Mucosa of stomach (tissue), 1 donor: ENCODE measurements around the gene SLC23A1.
"Not testable (repeated sequence)": the region's sequence is repeated elsewhere in the genome, so short reads cannot be mapped to it uniquely, and the experiment has no call there.

Source experiments
- H3K27me3 ChIP-seq: one replicate; pipeline ENCODE4 v1.7.0; 2013; ENCODE audit warnings: mild to moderate bottlenecking, low read length; ENCODE audit not compliant: control insufficient read depth, insufficient read depth
- H3K36me3 ChIP-seq: one replicate; pipeline ENCODE4 v1.7.0; 2013; ENCODE audit warnings: low read length; ENCODE audit not compliant: control insufficient read depth, insufficient read depth
- H3K4me1 ChIP-seq: one replicate; pipeline ENCODE4 v1.7.0; 2013; ENCODE audit warnings: mild to moderate bottlenecking, low read length; ENCODE audit not compliant: control insufficient read depth, insufficient read depth
- H3K4me3 ChIP-seq: one replicate; pipeline ENCODE4 v1.7.0; 2013; ENCODE audit warnings: low read length
- H3K9ac ChIP-seq: one replicate; pipeline ENCODE4 v1.7.0; 2013; ENCODE audit warnings: mild to moderate bottlenecking, low read length, moderate library complexity
- H3K9me3 ChIP-seq: one replicate; pipeline ENCODE4 v1.7.0; 2013; ENCODE audit warnings: mild to moderate bottlenecking, low read length, moderate library complexity; ENCODE audit not compliant: control insufficient read depth
- donor health status: Pancreatic carcinoma.

The SLC23A1 gene

DNA sequence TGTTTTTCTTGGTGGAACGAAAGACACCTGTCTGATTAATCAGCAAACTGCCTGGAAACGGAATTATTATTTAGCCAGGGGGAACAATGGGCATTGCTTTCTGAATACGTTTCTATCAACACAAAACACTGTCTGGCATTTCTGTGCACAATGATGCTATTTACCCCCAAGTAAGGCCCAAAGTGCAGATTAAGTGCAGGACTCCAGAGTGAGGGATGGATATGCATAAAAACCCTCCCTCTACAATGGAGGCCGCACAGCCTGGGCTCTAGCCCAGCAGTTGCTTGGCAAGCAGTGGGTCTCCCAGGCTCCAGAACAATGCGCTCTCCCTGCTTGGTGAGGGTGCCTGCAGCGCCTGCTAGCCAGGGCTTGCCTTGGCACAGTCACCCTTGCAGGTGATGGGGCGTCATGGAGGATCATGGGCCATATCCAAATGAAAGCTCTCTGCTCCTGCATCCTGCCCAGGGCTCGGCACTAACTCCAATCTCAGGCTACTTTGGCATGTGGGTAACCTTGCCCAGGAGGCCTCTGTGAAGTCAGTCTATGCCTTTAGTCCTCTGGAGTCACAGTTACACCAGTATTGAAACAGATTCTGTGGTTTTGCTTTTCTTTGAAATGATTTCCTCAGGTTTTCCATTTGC is 32.2 kb upstream of the SLC23A1 start:
- H3K9me3 ChIP-seq: no peaks in the 10 kb centered on the region
- no peaks in the 10 kb centered on the region for H3K36me3 ChIP-seq
- H3K4me3 ChIP-seq: no peak overlapping the region
- H3K27me3 ChIP-seq: no peaks in the 10 kb centered on the region
- H3K9ac ChIP-seq: no peak overlapping the region
- H3K4me1 ChIP-seq: peaks cover 4% of the 10 kb centered on the region

DNA sequence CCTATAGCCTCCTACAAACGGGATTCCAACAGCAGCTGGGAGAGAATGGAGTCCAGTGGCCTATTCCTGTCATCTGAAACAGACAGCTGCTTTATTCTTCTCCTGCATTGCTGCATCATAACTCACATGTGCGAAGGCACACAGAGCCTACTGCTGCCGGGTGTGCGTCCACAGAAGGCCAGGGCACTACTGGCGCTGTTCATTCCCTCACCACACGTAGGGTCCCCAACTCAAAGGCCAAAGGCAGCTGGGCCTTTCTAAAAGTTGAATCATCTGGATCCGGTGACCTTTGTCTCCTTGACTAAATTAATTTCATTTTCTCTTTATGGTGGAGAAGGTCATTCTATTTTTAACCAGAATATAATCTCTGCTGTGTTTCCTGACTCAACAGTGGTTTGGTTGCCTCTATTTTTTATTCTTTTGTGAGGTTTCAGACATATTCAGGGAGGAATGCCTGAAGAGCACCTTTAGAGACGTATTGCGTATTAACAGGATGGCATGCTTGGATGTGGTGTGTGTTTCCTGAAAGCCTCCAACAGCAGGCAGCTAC is 31.6 kb upstream of the SLC23A1 start:
- Histone ChIP-seq H3K9me3 (no peaks in the 10 kb centered on the region), H3K4me3 (no peak overlapping the region), H3K9ac (no peak overlapping the region), H3K4me1 (peaks cover 2% of the 10 kb centered on the region), H3K27me3 (no peaks in the 10 kb centered on the region), H3K36me3 (no peaks in the 10 kb centered on the region)

DNA sequence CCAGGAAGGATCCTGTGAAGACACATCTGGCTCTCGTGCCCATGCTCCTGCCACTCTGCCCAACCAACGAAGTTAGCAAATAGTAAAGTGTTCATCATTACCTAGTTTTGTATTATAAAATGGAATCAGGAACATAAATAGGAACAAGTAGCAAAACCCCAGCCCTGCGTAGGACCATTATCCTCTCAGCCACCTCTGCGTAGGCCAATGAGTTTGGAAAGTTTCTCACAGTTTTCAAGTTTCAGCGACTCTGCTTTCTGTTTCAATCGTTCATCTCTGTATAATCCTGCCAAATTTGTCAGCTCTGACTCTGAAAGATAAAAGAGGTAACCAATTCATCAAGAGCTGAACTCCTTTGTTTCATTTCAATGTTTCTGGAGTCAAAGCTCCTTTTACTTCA is 30.9 kb upstream of the SLC23A1 start:
- no peaks in the 10 kb centered on the region for H3K4me1 ChIP-seq
- no peaks in the 10 kb centered on the region for H3K27me3 ChIP-seq
- H3K9me3 ChIP-seq: no peaks in the 10 kb centered on the region
- no peak overlapping the region for H3K4me3 ChIP-seq
- no peaks in the 10 kb centered on the region for H3K36me3 ChIP-seq
- no peak overlapping the region for H3K9ac ChIP-seq

DNA sequence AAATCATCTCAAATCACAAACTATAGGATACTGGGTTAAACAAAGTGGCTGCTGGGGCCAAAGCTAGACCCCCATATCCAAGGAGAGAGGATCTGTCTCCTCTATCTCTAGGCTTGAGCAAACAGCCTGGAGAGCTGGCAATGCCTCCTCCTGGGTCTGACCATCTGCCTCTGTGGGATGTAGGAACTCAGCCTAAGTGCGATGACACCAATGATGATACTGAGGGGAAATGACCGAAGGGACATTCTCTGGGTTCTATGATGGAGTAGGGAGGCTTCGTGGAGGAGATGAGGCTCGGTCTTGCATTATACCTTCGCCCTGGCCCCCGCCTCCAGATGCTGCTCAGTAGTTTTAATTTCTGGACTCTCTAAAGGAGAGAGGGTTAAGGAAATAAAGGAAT is 30.1 kb upstream of the SLC23A1 start:
- H3K27me3 ChIP-seq: no peaks in the 10 kb centered on the region
- no peaks in the 10 kb centered on the region for H3K36me3 ChIP-seq
- no peak overlapping the region for H3K9ac ChIP-seq
- H3K4me1 ChIP-seq: no peaks in the 10 kb centered on the region
- H3K4me3 ChIP-seq: no peak overlapping the region
- no peaks in the 10 kb centered on the region for H3K9me3 ChIP-seq

DNA sequence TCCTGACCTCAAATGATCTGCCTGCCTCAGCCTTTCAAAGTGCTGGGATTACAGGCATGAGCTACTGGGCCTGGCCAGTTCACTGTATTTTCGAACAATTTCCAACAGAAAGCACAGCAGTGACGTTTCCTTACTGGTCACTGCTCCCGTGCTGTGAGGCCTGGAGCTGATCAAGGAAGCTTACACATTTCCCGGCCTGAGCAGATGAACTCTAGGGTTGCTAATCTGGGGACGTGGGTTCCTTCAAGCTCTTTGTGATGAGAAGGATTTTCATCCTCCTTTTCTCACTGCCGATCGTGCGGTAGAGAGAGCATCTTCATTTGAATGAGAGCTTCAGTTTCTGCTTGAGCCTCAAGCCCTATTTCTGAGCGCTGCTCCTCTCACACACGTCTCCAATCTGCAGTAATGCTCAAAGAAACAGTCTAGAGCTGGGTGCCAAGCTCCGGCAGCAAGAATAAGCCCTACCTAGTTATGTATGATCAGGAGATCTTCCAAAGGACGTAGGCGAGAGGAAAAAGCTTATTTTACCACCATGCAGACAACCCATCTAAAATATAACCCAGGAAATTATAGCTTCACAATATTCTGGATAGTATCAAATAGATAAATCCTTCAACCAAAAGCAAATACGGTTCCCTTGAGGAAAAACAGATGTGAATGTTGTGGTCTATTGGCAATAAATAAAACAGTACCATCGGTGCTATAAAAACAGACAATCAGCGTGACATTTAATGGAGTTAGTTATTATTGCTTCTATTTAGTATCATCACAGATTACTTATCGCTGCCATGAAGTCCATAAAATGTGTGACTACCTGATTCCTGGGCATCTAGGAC is 28.1 kb upstream of the SLC23A1 start:
- Histone ChIP-seq H3K4me1 (no peaks in the 10 kb centered on the region), H3K9ac (no peak overlapping the region), H3K9me3 (no peaks in the 10 kb centered on the region), H3K36me3 (no peaks in the 10 kb centered on the region), H3K4me3 (no peak overlapping the region), H3K27me3 (no peaks in the 10 kb centered on the region)

DNA sequence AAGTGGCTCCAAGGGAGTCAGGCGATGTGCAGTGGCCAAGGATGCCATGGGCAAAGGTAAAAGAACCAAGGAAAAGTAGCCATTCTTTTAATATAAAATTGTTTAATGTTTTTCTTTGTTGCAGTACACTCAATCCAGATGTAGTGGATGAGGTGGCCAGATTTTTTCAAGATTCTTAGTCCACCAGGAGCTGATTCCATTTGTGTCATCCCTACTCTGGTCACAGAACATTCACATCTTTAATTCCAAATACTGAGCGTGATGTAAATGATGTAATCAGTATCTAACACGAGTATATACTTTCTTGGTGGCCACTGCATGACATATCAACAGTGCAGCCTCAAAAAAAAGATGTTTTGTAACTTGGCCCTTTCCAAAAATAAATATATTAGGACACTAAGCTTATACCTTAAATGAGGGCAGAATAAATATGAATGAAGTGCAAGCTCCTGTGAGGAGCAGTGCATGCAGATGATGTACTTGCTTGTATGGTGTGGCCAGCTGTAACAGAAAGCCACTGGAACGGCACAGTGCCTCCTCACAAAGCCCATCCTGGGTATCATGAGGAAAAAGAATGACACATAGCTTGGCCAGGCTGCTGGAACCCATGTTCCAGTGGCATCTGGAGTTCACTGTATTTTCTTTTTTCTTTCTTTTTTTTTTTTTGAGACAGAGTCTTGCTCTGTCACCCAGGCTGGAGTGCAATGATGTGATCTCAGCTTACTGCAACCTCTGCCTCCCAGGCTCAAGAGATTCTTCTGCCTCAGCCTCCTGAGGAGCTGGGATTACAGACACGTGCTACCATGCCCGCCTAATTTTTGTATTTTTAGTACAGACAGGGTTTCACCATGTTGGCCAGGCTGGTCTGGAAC is 27.3 kb upstream of the SLC23A1 start:
- Histone ChIP-seq H3K36me3 (no peaks in the 10 kb centered on the region), H3K9ac (no peak overlapping the region), H3K27me3 (no peaks in the 10 kb centered on the region)

DNA sequence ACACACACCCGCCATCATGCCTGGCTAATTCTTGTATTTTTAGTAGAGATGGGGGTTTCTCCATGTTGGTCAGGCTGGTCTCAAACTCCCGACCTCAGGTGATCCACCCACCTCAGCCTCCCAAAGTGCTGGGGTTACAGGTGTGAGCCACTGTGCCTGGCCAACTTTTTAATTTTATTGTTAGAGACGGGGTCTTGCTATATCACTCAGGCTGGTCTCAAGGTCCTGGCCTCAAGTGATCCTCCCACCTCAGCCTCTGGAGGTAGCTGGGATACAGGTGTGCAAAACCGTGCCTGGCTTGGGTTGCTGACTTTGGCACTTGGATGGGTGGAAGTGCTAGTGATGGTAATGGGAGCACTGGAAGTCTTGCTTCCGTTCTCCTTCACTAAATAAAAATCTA is 26.0 kb upstream of the SLC23A1 start:
- H3K27me3 ChIP-seq, H3K9ac ChIP-seq, H3K4me3 ChIP-seq, H3K36me3 ChIP-seq, H3K4me1 ChIP-seq, H3K9me3 ChIP-seq: not testable (repeated sequence)

More for the DNA sequence above, 27.3 kb upstream of the SLC23A1 start:
- no peaks in the 10 kb centered on the region for H3K9me3 ChIP-seq
- H3K4me3 ChIP-seq: no peak overlapping the region
- no peaks in the 10 kb centered on the region for H3K4me1 ChIP-seq

DNA sequence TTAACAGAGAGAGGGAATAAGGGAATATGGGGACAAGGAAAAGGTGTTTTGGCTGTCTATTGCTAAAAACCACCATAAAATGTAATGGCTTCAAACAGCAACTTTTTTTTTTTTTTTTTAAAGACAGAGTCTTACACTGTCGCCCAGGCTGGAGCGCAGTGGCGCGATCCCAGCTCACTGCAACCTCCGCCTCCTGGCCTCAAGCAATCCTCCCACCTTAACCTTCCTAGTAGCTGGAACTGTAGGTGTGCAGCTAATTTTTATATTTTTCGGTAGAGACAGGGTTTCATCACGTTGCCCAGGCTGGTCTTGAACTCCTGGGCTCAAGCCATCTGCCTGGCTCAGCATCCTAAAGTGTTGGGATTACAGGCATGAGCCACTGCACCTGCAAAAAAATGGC is 25.1 kb upstream of the SLC23A1 start:
- H3K9me3 ChIP-seq: no peaks in the 10 kb centered on the region
- no peak overlapping the region for H3K4me3 ChIP-seq
- H3K9ac ChIP-seq: no peak overlapping the region
- H3K36me3 ChIP-seq: no peaks in the 10 kb centered on the region
- no peaks in the 10 kb centered on the region for H3K27me3 ChIP-seq
- H3K4me1 ChIP-seq: peaks cover 9% of the 10 kb centered on the region

DNA sequence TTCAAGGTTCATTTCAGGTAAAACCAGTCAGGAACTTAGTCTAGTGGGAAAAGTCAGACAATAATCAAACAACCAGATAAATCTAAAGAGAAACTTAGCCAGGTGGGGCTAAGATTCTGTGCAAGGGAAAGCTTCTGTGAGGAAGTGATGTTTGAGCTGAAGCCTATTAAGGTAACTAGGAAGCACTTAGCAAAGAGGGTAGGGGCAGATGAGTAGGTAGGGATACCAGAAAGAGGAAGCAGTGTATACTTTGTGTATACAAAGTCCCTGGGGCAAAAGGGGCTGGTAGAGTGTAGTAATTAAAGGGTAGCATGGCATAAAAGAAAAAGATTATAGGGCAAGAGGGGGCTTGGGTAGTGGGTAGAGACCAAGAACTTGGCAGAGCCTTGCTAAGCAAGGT is 24.4 kb upstream of the SLC23A1 start:
- Histone ChIP-seq H3K4me1 (peaks cover 14% of the 10 kb centered on the region), H3K9me3 (no peaks in the 10 kb centered on the region), H3K4me3 (no peak overlapping the region), H3K36me3 (no peaks in the 10 kb centered on the region), H3K9ac (no peak overlapping the region), H3K27me3 (no peaks in the 10 kb centered on the region)

DNA sequence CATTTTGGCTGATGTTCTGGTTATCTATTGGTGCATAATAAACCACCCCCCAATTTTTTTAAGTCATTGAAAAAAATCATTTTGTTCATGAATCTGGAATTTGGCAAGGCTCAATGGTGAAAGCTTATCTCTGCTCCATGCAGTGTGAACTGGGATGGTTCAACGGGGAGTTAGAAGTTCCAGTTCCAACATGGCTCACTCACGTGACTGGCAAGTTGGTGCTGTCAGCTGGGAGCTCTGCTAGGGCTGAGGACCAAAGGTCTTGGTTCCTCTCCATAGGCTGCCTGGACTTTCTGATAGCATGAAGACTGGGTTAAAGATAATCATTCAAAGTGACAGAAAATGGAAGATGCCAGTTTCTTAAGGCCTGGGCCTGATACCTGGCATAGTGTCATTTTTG is 23.9 kb upstream of the SLC23A1 start:
- H3K4me3 ChIP-seq: no peak overlapping the region
- H3K27me3 ChIP-seq: no peaks in the 10 kb centered on the region
- H3K9me3 ChIP-seq: no peaks in the 10 kb centered on the region
- no peaks in the 10 kb centered on the region for H3K36me3 ChIP-seq
- H3K4me1 ChIP-seq: peaks cover 14% of the 10 kb centered on the region
- H3K9ac ChIP-seq: no peak overlapping the region

DNA sequence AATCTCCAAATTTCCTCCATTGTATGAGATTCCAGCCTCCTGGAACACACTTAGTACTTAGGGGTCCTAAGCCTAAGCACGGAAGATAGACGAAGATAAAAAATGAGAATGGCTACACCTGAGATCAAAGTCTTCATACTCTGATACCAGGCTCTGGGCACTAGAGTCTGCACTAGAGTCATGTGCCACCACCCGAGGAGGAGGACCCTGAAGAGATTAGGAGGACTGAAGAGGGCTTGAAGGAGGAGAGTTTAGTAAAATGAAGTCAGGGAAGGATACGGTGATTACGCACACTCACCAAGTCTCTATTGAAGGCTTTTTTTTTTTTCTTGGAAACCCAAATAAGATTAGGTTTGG is 21.4 kb upstream of the SLC23A1 start:
- Histone ChIP-seq H3K4me3 (peak overlapping the region; percentile 35), H3K9ac (peak overlapping the region; percentile 54), H3K27me3 (no peaks in the 10 kb centered on the region), H3K4me1 (peaks cover 14% of the 10 kb centered on the region), H3K36me3 (no peaks in the 10 kb centered on the region), H3K9me3 (no peaks in the 10 kb centered on the region)
